IPS DF 4.7 (cell line): Measurements from ENCODE around the gene UBFD1.
"Not testable (repeated sequence)": the region's sequence is repeated elsewhere in the genome, so short reads cannot be mapped to it uniquely, and the experiment has no call there.

Source experiments
- DNase-seq: peaks from one replicate; pipeline ENCODE4 v3.0.0-alpha.2; 2013; ENCODE audit warnings: low spot score; ENCODE audit errors: extremely low read depth

The UBFD1 gene

DNA sequence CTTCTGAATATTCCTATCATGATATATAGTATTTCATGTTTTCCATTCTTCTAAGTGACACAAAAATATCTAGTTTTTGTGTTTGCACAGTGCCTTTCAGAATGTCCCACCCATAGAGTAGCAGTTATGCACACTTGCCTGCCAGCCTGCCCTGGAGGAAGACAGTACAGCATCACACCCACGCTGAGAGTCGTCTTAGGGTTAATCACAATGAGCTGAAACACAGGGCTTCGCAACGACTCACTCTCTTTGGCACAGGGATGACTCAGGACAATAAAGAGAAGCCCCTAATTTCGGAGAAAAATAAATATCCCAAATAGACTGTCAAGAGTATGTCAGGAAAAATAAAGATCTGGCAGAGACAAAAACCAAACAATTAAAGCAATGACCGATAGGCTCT is 50.2 kb downstream of the UBFD1 start:
- no peak for DNase-seq

DNA sequence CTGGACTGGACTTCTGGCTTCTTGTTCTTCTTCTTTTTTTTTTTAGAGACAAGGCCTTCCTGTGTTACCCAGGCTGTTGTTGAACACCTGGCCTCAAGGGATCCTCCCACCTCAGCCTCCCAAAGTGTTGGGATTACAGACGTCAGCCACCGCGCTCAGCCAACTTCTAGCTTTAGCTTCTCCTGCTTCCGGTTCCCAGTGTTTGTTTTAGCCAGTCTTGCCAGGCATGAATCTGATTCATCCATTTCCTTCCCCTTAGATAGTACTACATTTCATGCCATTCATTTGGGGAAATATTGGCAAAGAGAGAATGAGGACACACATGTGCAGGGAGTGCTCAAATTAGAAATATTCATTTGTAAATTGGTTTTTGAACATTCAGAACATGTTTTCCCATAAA is 50.7 kb downstream of the UBFD1 start:
- DNase-seq, result no peak

DNA sequence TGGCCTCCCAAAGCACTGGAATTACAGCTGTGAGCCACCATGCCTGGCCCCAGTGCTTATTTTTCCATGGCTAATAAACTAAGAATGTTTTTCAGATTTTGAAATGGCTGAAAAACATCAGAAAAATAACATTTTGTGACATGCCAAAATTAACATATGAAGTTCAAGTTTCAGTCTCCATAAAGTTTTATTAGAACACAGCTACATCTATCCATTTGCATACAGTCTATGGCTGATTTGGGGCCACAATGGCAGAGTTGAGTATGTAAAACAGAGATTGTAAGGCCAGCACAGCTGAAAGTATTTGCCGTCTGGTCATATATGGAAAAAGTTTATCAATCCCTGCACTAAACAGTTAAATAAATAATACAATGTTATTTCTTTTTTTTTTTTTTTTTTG is 52.4 kb downstream of the UBFD1 start:
- no peak for DNase-seq

DNA sequence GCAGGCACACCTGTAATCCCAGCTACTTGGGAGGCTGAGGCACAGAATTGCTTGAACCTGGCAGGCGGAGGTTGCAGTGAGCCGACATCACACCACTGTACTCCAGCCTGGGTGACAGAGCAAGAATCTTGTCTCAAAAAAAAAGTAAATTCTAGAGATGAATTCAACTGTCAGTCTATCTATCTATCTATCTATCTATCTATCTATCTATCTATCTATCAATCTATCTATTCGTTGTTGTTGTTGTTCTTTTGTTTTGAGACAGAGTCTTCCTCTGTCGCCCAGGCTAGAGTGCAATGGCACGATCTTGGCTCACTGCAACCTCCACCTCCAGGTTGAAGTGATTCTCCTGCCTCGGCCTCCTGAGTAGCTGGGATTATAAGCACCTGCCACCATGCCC is 53.4 kb downstream of the UBFD1 start:
- not testable (repeated sequence) for DNase-seq

DNA sequence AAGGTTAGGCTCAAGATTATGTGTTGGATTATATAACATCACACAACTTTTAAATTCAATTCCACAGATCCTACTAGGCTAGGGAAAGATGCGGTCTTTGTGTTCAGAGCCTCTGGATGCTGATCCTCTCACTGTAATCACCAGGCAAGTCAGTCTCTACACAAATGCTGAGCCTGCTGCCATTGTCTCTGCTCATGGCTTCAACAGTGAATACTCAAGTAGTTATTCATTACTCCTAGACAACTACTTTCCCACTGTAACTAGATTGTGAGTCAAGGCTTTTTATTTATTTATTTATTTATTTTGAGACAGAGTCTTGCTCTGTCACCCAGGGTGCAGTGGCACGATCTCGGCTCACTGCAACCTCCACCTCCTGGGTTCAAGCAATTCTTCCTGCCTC is 54.4 kb downstream of the UBFD1 start:
- DNase-seq, result no peak

DNA sequence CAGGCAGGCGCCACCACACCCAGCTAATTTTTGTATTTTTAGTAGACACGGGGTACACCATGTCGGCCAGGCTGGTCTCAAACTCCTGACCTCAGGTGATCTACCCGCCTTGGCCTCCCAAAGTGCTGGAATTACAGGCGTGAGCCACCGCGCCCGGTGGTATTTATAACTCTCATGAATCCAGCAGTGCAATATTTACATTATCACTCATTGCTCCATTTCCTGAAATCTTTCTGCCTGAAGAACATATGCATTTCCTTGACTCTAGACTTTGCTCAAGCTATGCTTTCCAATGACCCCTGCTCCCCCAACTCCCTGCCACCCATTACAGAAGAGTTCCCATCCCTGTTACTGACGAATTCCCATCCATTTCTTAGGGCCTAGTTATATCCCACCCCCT is 58.3 kb downstream of the UBFD1 start:
- DNase-seq, result no peak
